GM10266 (cell line): ENCODE data around the gene DPCD.

Experiments
- DNase-seq: peaks from one replicate; pipeline ENCODE4 v3.0.0; 2012; ENCODE audit errors: extremely low spot score
- CTCF ChIP-seq: IDR thresholded peaks from 2 replicates; pipeline ENCODE4 v1.5.1; 2012; ENCODE audit warnings: mild to moderate bottlenecking, low read depth; ENCODE audit not compliant: control insufficient read depth, insufficient read depth; ENCODE audit errors: missing control alignments

DPCD gene

GRCh38 chr10:101568054-101568745 is 19.9 kb upstream of the DPCD start:
- DNase-seq = no peak
- TF ChIP-seq CTCF = no peak

- DNase-seq = no peak
- TF ChIP-seq CTCF = no peak
These were observed 18.8 kb upstream of the DPCD start for GRCh38 chr10:101569323-101569621.

GRCh38 chr10:101569622-101570427 is 18.3 kb upstream of the DPCD start:
- TF ChIP-seq CTCF = peak; percentile 88
- peak; percentile 91 for DNase-seq

- no peak for DNase-seq
- no peak for TF ChIP-seq CTCF
These were observed 17.5 kb upstream of the DPCD start for GRCh38 chr10:101570428-101571270.

GRCh38 chr10:101571271-101571925 is 16.7 kb upstream of the DPCD start:
- no peak for DNase-seq
- no peak for TF ChIP-seq CTCF

- TF ChIP-seq CTCF = no peak
- DNase-seq = no peak
These were observed 16.0 kb upstream of the DPCD start for GRCh38 chr10:101572126-101572525.
